Thyroid gland (tissue), 4 donors: Measurements from ENCODE around the gene CLPSL2.

Experiments
- CTCF ChIP-seq, 6 experiments: fragments of 200-600 bp in 3 of 6; fragments of 450-650 bp in 3 of 6; sonication (generic) in 3 of 6; IDR thresholded peaks; one replicate each; pipeline ENCODE4 v1.5.1; 2016 to 2019; ENCODE audit warnings: antibody characterized with exemption in 6 of 6, mild to moderate bottlenecking in 2 of 6, inconsistent platforms in 1 of 6, moderate library complexity in 1 of 6
- POLR2A ChIP-seq, 2 donors: fragments of 450-650 bp; IDR thresholded peaks; one replicate each; pipeline ENCODE4 v1.6.1; 2017; ENCODE audit warnings: antibody characterized with exemption in 2 of 2, mild to moderate bottlenecking in 2 of 2, moderate library complexity in 1 of 2

GRCh38 chr6:35731414-35731735 is 45.0 kb upstream of the CLPSL2 start:
- TF ChIP-seq CTCF (IDR thresholded peaks at IDR 0.05), result no peak
- peak; percentile 46 to 93 for TF ChIP-seq POLR2A (IDR thresholded peaks at IDR 0.05)
